NCI-H82 (cell line): Measurements from ENCODE around the gene KCNQ1.

Experiments used
- DNase-seq: peaks from one replicate; lab custom pipeline; 2025; lab: John Stamatoyannopoulos, UW

KCNQ1 gene

DNA sequence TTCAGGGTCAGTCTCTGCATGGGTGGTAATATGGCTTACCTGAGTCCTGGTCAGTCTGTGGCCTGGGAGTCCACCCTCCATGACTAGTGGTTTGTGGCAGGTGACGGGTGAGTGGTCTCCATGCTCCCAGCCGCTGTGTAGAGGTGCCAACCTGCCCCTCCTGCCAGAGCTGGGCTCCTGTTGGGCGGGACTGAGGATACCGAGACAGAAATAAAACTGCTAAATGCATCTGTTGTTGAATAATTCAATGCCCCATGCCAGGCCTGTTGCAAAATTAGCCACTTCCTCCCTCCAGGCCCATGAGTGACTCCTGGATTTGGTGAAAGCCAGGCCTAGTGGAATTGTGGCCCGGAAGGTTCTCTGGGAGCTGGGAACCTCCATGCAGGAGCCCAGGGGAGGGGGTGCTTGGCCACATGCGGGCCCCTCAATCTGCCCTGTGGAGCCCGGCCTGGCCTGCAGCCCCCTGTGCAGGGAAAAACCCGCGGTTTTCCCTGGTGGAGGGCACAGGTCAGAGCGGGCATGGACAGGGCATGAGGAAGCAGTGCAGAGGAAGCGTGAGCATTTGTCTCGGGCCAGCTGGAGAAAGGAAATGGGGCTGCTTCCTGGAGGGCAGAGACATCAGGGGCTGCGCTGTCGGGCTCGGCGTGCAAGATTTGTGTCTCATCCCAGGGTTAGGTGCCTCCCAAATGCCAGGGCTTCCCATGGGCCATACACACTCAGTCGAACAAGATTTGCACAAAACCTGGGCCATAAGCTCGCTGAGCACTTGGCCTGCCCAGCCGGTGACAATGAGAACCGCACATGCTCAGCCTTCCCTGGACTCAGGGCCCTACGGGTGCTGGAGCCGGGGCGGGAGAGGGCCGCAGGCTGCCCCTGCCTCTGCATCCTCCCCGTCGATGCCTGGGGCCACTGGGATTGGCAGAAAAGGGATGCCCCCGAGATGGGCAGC lies 66.9 kb downstream of the KCNQ1 start:
- DNase-seq, result no peak

DNA sequence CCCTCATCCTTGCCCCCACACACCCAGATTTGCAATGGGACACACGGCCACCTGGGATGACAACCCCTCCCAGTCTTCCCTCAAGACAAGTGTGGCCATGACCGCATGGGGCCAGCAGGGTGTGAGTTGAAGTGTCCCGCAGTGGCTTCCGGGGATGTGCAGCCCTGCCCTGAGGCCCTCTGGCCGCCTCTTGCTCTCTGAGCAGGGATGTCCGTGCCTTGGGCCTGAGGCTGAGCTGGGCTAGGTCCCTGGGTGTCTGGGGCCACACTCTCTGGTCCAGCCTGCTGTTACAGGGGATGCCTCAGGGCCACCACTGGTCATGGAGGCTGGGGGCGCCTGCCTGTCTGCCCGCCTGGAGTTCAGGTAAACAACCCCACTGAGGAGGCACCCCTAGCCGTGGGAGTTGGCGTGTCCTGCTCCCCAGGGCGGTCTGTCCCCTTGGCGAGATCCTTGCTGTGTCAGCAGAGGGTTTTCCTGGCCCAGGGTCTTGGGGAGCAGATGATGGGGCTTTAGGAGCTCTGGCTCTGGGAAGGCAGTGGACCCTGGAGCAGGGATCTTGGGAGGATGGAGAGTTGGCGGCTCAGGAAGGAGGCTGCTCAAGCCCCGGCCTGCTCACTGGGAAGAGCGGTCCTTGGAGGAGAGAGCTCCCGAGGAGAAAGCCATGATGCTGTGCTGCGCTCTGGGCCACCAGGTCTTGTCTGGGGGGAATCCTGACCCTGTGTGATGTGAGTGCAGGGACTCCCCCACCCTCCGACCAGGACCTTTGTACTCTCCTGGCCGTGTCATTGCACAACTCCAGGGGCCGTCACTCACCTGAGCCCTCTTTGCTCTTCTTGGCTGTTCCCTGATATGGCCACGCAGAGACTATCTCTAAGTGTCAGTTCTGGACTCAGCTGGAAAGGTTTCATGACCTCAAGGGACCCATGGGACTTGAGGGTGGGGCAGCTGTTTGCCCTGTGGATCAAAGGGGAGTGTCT lies 67.9 kb downstream of the KCNQ1 start:
- DNase-seq, result no peak

DNA sequence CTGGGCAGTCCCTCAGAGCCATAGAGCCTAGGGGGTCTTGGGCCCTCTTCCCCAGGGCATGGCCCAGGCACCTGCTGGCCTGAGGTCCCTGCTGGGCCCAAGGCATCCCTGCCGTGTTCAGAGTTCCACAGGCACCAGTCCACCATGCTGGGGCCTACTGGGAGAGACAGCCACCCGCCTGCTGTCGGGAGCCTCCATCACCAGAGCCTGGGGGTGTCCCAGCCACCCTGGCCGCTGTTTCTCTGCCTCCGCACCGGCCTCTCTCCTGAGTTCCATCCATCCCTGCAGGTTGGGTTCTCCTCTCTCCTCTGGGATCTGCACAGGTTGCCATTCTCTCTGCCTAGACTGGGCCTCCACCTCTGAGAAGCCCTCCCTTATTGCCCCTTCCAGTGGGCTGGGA lies 68.6 kb downstream of the KCNQ1 start:
- DNase-seq, result no peak

DNA sequence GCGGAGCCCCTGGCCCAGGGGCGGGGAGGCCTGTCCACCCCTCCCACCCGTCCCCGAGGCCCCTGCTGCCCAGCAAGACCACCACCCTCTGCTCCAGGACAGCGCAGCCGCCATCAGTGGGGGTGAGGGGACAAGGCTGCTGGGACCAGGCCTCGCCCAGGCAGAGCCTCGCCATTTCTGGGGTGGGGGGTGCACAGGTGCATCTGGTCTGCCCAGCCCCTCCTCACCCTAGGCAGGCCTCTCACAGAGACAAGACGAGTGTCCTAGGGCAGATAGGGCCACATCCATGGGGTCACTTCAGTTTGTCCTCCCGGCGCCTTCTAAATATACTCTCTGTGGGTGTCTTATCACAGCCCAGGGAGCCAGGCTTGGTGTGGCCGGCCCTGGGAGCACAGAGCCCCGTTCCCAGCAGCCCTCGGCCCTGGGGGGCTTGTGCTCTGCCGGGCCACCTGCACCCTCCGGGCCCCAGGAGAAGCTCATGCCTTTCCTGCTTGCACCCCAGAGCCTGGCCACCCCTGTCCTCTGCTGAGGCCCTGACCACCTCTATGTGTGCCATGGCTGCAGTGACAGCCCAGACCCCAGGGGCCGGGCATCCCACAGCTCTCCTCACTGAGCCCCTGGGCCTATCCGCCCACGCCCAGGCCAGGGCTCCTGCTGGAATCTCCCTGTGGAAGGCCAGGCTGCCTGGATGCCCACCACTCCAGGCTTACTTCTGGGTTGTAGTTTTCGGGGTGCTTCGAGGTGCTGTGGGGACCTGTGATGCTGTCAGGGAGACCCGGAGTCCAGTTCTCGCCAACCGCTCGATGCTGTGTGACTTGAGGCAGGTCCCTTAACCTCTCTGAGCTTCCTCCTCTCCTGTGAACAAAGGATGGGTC lies 70.8 kb downstream of the KCNQ1 start:
- DNase-seq, result no peak

DNA sequence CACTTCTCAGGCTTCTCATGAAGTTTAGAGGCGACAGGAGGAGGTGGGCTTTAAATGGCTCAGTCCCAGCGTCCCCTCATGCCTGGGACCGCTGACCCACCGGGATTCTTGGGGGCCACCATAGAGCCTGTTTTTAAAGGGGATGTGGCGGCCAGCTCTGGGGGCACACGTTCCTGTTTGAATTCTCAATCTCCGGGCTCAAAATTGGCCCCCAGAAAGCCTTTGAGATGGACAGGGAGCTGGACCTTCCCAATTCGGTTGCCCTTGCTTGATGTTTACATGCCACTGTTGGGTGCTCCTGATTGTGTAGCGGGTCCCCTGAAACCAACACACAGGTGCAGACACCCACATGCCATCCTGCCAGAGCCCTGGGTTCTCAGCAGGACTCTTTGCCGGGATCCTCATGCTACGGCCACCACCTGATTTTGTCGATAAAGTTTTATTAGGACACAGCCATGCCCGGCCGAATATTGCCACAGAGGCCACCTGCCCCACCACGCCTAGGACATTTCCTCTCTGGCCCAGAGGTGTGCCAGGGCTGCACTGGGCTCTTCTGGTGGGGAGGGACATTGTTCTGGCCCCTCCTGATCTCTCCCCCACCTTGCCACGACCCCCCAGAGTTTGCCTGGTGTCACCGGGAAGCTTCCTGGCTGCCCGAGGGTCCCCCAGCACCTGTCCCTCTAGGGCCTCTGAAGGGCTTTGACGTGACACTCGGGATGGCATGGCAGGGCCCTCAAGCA lies 71.6 kb downstream of the KCNQ1 start:
- no peak for DNase-seq

DNA sequence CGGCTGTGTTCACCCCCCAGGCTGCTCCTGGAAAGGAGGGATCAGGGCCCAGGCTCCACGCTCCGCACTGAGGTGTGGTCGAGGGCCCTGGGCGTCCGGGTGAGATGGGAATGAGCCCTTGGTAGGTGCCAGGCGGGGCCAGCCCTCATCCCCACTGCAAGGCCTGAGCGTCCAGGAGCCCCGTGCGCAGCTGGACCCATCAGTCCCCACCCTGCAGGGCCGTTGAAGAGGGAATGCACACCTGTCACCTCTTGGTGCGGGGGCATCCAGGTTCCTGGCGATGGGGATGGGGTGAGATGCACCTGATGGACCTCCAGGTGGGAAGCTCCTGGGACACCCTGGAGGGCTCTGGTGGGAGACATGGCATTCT lies 72.2 kb downstream of the KCNQ1 start:
- no peak for DNase-seq

DNA sequence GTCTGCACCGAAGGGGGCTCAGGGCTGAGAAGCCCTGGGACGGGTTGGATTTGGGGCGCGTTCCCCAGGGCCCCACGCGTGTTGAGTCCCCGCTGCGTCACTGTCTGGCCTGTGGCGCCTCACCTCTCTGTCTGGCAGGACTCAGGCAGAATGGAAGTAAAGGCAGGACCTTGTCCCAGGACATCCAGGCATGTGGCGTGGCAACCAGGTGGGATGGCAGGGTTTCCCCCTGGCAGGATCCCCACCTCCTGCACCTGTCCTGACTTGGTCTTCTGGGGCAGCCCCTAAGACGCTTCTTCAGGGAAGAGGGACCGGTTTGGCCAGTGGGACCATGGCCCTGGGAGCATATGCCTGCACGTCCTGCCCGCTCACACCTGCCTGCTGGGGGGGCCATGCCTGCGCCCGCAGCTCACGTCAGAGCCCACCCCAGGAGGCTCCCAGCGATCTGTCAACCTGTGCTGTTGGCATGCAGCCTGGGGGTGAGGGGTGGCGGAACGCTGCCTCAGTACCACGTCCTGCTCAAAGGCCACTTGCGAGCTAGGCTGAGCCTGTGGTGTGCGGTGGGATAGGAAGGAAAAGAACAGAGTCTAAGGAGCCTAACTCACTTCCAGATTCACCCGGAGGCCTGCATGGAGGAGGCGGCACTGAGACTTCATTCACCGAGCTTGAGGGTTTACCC lies 72.7 kb downstream of the KCNQ1 start:
- no peak for DNase-seq

DNA sequence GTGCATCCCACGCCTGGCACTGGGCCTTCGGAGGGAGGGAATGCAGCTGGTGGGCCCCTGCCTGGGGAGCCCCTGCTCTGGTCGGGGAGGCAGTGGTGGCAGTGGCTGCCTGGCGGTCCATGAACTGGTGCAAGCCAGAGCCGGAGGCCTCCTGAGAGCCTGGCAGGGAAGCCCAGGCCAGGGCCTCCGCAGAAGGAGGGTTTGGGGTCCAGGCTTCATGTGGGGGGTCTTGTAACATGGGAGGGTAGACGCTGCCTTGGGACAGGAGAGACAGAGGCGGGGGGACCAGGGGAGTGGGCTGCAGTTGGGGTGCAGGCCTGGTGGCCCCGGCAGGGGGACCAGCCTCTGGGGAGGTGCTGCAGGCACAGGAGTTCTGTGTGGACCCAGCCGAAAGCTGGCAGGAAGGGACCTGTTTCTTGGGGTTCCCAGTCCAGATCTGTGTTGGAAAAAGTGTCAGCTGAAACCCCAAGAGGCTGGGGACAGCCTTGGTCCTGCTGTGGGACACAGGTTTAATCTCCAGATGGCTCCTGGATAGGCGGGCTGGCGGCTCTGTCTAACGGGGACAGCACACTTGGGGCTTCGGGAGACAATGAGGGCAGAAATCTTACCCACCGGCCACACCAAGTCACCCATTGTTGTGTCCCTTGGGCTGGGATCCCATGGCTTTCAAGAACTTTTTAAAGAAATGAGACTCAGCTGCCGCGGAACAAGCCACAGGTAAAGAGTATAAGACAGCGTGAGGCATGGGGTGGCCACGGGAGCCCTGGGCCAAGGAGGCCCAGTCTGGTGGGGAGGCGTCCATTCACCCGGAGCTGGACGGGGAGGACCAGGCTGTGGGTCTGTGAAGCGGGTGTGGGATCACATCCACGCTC lies 73.5 kb downstream of the KCNQ1 start:
- no peak for DNase-seq

DNA sequence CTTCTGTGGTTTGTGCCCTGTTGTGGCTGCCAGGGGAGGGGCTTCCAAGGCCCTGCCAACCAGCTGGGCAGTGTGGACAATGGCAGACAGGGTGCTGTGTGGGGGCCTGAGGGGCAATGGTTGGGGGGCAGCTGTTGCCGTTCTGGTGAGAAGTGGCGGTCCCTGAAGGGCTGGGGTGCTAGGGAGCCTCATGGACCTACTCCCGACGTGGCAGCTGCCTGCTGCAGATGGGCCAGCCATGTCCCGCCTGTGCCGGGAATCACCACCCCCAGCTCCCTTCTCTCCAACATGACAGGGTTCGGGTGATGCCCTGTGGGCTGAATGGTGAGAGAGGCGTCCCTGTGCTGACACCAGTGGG lies 74.2 kb downstream of the KCNQ1 start:
- DNase-seq, result no peak

DNA sequence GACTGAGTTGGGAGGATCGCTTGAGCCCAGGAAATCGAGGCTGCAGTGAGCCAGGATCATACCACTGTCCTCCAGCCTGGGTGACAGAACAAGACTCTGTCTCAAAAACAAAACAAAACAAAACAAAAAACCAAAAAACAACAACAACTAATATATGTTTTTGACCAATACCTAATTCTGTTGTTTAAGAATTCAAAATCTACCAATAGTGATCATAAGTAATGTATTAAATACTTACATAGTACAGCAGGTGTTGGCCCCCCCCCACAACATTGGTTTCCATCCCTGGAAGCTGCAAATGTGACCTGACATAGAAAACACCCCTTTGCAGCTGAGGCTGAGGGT lies 74.7 kb downstream of the KCNQ1 start:
- no peak for DNase-seq

DNA sequence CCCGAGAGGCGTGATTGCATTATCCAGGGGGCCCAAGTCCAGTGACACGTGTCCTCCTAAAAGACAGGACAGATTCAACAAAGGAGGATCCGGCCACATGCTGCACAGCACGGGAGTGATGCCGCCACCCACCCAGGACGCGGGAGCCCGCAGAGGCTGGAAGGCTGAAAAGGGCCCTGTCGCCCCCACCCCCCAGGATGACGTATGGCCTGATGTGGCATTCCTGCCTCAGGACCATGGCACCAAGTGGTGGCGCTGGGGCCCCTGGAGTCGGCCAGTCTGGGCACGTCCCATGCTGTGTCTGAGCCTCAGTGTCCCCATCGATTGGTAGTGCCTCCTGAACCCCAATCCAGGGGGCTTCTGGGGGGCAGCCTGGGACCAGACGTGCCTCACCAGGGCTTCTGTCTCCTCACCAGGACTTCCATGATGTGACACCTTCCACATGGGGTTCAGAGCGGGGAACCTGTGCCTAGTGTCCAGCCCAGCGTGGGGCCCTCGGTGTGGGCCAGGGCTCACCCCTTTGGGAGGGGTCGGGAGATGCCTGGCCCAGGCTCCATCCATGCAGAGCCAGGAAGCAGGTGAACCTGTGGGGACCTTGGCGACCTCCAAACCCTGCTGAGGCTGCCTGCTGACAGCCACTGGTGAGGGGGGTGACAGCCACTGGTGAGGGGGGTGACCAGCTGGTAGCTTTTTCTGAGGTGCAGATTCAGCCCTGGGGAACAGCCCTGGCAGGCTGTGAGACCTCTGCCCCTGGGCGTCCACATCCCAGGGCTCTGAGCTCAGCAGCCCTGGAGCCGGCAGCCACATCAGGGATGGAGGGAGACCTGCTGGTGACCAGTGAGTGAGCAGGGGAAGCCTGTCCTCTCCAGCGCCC lies 75.3 kb downstream of the KCNQ1 start:
- no peak for DNase-seq

DNA sequence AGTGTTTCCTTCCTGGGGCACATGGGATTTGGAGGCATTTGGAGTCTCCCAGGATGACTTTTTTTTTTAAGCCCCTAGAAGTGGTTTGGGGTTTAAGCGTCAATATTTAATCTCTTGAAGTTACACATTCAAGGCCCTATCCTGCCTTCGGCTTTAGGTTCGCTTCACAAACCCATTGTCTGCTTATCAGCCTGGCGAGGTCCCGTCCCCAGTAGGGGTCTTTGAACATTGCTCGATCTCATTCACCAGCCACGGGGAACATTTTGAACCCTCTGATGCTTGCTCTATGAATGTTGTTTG lies 75.9 kb downstream of the KCNQ1 start:
- DNase-seq, result no peak

DNA sequence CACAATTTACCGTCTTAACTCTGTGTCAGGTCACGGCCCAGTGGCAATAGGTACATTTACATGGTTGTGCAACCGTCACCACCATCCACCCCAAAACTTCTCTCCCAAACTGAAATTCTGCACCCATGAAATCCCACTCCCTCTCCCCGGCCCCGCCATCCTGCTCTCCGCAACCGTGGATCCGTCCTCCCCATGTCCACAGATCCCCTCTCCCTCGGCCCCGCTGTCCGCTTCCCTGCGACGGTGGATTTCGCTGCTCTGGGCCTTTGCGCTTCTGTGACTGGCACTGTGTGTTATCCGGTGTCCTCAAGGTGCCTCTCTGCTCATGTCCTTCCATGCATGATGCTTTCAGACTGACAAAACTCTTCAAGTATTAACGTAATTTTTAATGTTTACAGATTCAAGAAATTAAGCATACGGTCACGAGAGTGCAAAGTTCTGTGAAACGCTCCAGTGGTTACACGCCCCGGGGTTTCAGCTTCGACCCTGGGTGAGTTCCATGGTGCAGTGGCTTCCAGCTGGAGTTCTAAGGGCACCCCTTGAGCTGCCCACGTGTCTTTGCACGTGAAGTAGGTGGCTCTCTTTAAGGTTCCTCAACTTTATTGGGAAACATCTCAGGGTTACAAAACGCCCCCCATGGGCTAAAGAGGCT lies 76.4 kb downstream of the KCNQ1 start:
- no peak for DNase-seq

DNA sequence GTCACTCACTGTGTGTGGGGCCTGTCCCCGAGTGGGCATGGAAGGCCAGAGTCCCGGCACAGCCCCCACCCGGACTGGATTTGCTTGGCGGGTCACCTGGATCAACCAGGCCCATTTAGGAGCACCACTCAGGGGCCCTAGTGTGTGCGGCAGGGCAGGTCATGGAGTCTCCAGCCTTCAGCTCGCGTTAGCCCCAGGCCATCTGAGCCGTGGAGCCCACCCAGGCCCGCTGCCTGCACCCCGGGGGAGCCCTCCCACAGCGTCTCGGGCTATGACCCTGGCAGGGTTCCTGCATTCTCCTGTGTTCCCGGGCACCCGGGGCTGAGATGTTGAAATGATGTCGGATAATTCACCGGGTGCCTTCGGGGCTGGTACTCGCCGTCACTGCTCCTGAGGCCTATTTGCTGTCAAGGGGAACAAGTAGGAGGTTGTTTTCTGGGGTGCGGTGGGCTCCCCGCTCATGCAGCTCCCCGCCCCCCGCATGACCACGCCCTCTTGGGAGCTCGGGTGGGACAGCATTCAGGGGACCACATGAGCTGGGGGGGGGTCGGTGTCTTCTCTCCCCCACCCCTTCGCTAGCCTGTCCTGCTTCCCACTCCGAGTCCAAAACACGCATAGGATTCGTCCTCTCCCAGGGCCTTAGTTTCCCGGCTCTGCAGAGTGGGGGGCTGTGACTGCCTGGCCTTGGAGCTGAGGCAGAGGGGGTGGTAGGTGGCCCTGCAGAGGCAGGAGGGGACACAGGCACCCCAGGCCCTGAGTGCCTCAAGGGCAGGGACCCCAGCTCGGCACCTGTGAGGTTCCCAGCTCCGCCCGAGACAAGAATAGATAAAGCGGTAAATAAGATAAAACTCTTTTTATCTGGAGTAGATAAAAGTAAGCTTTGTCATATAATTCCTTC lies 77.2 kb downstream of the KCNQ1 start:
- DNase-seq, result no peak

DNA sequence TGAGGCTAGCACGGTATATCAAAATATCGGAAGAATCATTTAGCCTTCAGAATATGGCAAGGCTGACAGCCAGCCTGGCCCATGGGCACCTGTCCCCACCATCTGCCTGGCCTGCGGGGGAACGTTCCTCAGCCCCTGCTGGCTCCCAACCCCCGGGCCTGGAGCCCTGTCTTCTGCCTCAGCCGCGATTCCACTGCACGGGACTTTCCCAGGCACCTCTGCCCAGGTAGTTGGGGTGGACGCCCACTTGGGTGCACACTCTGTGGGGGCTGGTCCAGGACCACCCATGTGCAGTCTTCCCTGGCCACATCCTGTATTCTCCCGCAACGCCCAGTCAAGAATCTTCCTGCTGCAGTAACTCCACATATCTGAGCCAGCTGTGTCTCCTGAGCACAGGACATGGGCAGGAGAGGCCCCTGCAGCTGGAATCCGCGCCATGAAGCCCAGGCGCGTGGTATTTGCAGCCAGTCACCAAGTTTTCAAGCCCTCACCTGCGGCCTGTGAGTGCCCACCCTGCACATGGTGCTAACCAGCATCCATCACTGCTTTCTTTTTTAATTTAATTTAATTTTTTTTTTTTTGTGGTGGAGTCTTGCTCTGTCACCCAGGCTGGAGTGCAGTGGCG lies 77.9 kb downstream of the KCNQ1 start:
- DNase-seq, result no peak

DNA sequence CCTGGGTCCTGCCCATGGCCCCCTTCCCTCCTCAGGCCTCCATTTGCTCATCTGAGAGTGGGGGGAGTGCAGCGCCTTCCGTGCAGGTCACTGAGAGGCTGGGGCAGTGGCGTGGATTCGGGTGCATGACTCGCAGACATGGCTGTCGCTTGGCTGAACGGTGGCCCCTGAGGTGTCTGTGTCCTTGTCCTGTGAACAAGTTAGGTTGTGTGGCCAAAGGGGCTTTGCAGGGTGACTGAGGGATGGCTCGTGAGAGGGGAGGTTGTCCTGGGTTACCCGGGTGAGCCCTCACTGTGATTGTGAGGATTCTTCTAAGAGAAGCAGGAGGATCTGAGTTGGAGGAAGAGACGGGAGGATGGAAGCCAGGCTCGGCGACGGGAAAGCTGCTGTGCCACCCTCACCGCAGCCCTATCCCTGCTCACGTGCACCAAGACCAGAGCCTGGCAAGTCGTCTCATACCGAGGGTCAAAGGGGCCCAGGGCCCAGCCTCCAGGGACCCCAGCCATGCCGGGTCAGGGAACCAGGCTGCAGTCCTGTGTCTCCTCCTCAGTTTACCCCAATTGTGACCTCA lies 79.1 kb downstream of the KCNQ1 start:
- no peak for DNase-seq
